GM13976 (cell line): ENCODE measurements around the gene TRIM8.

Source experiments
- DNase-seq: peaks from one replicate; pipeline ENCODE4 v3.0.0; 2012; ENCODE audit warnings: low spot score
- CTCF ChIP-seq: IDR thresholded peaks from 2 replicates; pipeline ENCODE4 v1.5.1; 2012; ENCODE audit warnings: borderline replicate concordance, mild to moderate bottlenecking; ENCODE audit not compliant: insufficient read depth; ENCODE audit errors: extremely low read depth, missing control alignments, control extremely low read depth
- in situ Hi-C: fragments of 300-500 bp; cut with MboI; formaldehyde crosslinking; loops from one replicate; pipeline ENCODE4 v1.12.0; 2022; ENCODE audit warnings: low sequenced_read_pairs, mixed read lengths, inconsistent platforms; ENCODE audit not compliant: unreplicated experiment

Gene TRIM8

GRCh38 chr10:102645741-102646609 lies 1.7 kb downstream of the TRIM8 start:
- peak; percentile 79 for DNase-seq
- no peak for TF ChIP-seq CTCF
- in situ Hi-C loops, result no loop called here

DNA sequence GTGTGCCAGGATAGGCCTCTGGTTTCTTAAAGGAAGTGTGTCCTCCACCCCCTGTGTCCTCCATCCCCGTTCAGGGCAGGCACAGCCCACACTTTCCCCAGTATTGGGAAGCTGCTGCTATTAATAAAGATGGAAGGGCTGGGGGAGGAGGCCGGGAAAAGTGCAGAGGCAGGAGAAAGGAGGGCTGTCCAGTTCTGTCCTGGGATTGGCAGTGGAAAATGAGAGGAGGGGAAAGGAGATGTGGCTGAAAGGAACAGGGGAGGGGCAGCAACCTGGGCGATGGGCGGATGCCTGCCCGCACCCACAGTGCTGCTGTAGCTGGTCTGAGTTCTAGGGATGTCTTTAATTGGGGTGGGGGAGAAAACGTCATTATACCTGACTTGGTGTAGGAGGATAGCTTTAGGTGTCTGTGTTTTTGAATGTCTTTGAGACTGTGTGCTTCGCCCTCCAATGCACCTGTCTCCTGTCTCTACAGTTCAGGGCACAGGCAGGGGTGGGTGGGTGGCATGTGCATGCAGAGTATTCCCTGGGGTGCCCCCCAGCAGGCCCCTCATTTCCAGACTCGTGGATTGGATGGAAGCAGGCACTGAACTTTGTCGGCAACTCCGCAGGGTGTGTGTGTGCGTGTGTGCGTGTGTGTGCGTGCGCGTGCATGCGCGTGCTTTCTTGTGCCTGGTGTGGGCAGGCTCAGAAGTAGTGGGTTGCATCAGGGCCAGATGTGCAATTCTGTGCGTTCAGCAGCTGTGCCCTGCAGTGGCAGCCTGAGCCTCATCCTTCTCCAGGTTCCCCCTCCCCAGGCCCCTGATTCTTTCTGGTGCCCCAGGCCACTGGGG lies 2.5 kb downstream of the TRIM8 start:
- in situ Hi-C loops, result no loop called here
- no peak for TF ChIP-seq CTCF
- no peak for DNase-seq

DNA sequence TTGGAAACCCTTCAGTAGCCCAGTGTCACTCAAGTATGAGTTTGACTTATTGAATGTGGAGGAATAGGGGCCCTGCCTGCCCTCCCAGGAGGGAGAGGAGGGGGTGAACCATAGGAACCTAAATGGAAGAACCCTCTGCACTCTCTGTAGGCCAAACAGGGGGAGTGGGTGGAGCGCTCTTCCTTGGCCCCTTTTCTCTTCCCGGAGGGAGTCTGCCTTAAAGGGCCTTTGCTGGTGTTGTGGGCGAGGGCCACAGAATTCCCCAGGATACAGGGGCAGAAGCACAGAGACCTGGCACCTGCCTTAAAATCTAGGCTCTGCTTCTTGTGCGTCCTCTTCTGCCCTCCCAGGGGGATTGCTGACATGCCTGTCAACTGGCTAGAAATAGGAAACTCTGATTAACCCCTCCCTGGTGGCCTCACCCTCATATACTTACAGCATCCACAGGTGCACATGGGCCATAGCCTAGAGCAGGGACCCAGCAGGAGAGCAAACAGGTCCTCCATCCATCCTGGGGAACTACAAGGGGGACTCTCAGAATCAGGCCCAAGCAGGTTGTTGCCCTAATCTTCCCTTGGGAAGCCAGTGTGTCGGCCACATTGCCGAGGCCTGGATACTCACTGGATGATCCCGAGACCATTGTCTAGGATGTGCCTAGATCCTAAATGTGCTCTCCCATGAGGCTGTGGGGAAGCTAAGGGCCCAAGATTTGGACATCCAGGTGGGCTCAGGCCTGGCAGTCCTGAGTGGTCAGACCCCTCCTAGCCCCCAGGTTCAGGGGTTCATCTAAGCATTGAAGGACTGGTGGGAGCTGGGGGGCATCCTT lies 3.4 kb downstream of the TRIM8 start:
- in situ Hi-C loops, result no loop called here
- no peak for DNase-seq
- no peak for TF ChIP-seq CTCF

GRCh38 chr10:102648269-102648888 lies 4.1 kb downstream of the TRIM8 start:
- no peak for TF ChIP-seq CTCF

GRCh38 chr10:102648889-102649796 lies 4.9 kb downstream of the TRIM8 start:
- DNase-seq, result peak; percentile 46
- in situ Hi-C loops, result no loop called here
- no peak for TF ChIP-seq CTCF

More at GRCh38 chr10:102648269-102648888, 4.1 kb downstream of the TRIM8 start:
- DNase-seq, result no peak
- in situ Hi-C loops, result no loop called here
